HepG2 (cell line): Measurements from ENCODE around the gene NEUROD1. TPM values are rescaled to one million over a fixed set of nuclear protein-coding genes. Genes with fewer than 3 reads are reported as not detected.

ENCODE experiments used
- ATAC-seq: fragments of 200-7000 bp; cut with Tn5 transposase; 3 replicates; pipeline ENCODE4 v1.9.1; 2020; ENCODE audit warnings: mild to moderate bottlenecking, moderate library complexity
- BruUV-seq: library from RNA; stranded (reverse); fragments of 400-500 nt; replicated peaks from 2 replicates; lab custom pipeline; 2021; lab: Mats Ljungman, UMichigan
- CTCF ChIA-PET: fragments of 300-600 bp; formaldehyde crosslinking; extraction: SDS; loops from one replicate; lab custom pipeline; 2021; ENCODE audit warnings: low total read pairs, inconsistent platforms, low intra/inter-chr PET ratio; lab: Yijun Ruan, JAX
- POLR2A ChIA-PET: fragments of 350-600 bp; sonication (Branson Sonifier 250); formaldehyde crosslinking; loops from one replicate; lab custom pipeline; 2020; ENCODE audit warnings: antibody characterized with exemption, inconsistent platforms; lab: Yijun Ruan, JAX
- DNase-seq: peaks from one replicate; pipeline ENCODE4 v3.0.0-alpha.2; 2015; ENCODE audit warnings: low spot score
- FAIRE-seq: peaks from 3 replicates; lab custom pipeline; 2011; peaks lifted over from hg19 to GRCh38; lab: Jason Lieb, UNC
- H2AFZ ChIP-seq: one replicate; pipeline ENCODE4 v1.6.1; 2011; ENCODE audit warnings: low read length, inconsistent platforms
- H3K27ac ChIP-seq: fragments of 300-600 bp; 3 replicates; pipeline ENCODE4 v1.8.0; 2011; ENCODE audit warnings: mixed run types, mild to moderate bottlenecking, mixed read lengths, low read length, inconsistent platforms; ENCODE audit not compliant: insufficient read depth; ENCODE audit errors: extremely low read length
- H3K27me3 ChIP-seq, 2 experiments: fragments of 200-600 bp in 1 of 2; 2 replicates in 1 of 2; 3 replicates in 1 of 2; pipeline versions ENCODE4 v1.6.0 to v1.8.0; 2011; ENCODE audit warnings: low read length in 2 of 2, mild to moderate bottlenecking in 2 of 2, moderate library complexity in 2 of 2, inconsistent platforms in 1 of 2; ENCODE audit not compliant: insufficient read depth in 2 of 2, control insufficient read depth in 1 of 2
- H3K36me3 ChIP-seq, 2 experiments: fragments of 200-600 bp in 1 of 2; replicated peaks in 1 of 2; 2 replicates in 1 of 2; 3 replicates in 1 of 2; pipeline versions ENCODE4 v1.5.1 to v1.8.0; 2011; ENCODE audit warnings: low read length in 2 of 2, inconsistent platforms in 1 of 2; ENCODE audit not compliant: insufficient read depth in 2 of 2, control insufficient read depth in 1 of 2
- H3K4me1 ChIP-seq: 2 replicates; pipeline ENCODE4 v1.5.1; 2012; ENCODE audit warnings: low read length, inconsistent platforms; ENCODE audit not compliant: insufficient read depth
- H3K4me2 ChIP-seq: 2 replicates; pipeline ENCODE4 v1.6.0; 2011; ENCODE audit warnings: low read depth, low read length, inconsistent platforms
- H3K4me3 ChIP-seq, 3 experiments: fragments of 200-600 bp in 1 of 3; sonication (generic), shearing (Covaris generic) in 1 of 3; replicated peaks in 1 of 3; 2 replicates each; pipeline ENCODE4 v1.5.1; 2011 to 2016; ENCODE audit warnings: low read length in 3 of 3, inconsistent platforms in 2 of 3, low read depth in 2 of 3, mild to moderate bottlenecking in 2 of 3, control low read depth in 1 of 3, mixed read lengths in 1 of 3; ENCODE audit not compliant: insufficient read depth in 1 of 3
- H3K79me2 ChIP-seq: one replicate; pipeline ENCODE4 v1.6.1; 2011; ENCODE audit warnings: low read length, inconsistent platforms; ENCODE audit not compliant: insufficient read depth
- H3K9ac ChIP-seq: 2 replicates; pipeline ENCODE4 v1.6.0; 2011; ENCODE audit warnings: mild to moderate bottlenecking, low read depth, low read length, inconsistent platforms; ENCODE audit not compliant: insufficient read depth
- H3K9me3 ChIP-seq: 2 replicates; pipeline ENCODE4 v1.5.1; 2012; ENCODE audit warnings: mild to moderate bottlenecking, low read length
- H4K20me1 ChIP-seq: 2 replicates; pipeline ENCODE4 v1.6.0; 2011; ENCODE audit warnings: inconsistent platforms, mild to moderate bottlenecking, low read length, moderate library complexity; ENCODE audit not compliant: insufficient read depth
- AGO2 ChIP-seq: fragments of 200-400 bp; formaldehyde crosslinking; optimal IDR thresholded peaks from 2 replicates; pipeline ENCODE3; 2017; ENCODE audit warnings: mild to moderate bottlenecking, low read depth, low read length, moderate library complexity
- BHLHE40 ChIP-seq: IDR thresholded peaks from 2 replicates; pipeline ENCODE4 v1.6.1; 2011; ENCODE audit warnings: low read length, improper control_type of control experiment
- GTF2F1 ChIP-seq: fragments of 150-350 bp; IDR thresholded peaks from 2 replicates; pipeline ENCODE4 v1.6.1; 2014; ENCODE audit warnings: low read length
- MAZ ChIP-seq, 2 experiments: sonication (generic) in 1 of 2; formaldehyde crosslinking in 1 of 2; IDR thresholded peaks; 2 replicates each; pipeline versions ENCODE4 v1.5.0 to v1.6.1; 2012 to 2020; ENCODE audit warnings: low read depth in 2 of 2, mild to moderate bottlenecking in 2 of 2, borderline replicate concordance in 1 of 2, improper control_type of control experiment in 1 of 2, low read length in 1 of 2, missing genetic modification reagents in 1 of 2, moderate library complexity in 1 of 2
- NFIB ChIP-seq: sonication (generic); formaldehyde crosslinking; IDR thresholded peaks from 2 replicates; pipeline ENCODE4 v1.9.0; 2021; ENCODE audit warnings: missing genetic modification reagents, mild to moderate bottlenecking, borderline replicate concordance
- NR2F1 ChIP-seq, 2 experiments: fragments of 450-650 bp in 1 of 2; formaldehyde crosslinking in 1 of 2; IDR thresholded peaks; 2 replicates each; pipeline versions ENCODE4 v1.5.0 to v1.6.1; 2016 to 2020; ENCODE audit warnings: mild to moderate bottlenecking in 1 of 2, missing compliant biosample characterization in 1 of 2, missing genetic modification reagents in 1 of 2, moderate library complexity in 1 of 2
- RBM39 ChIP-seq: fragments of 200-400 bp; formaldehyde crosslinking; IDR thresholded peaks from one replicate; pipeline ENCODE4 v1.6.1; 2018; ENCODE audit warnings: antibody characterized with exemption, mild to moderate bottlenecking, low read depth, low read length; ENCODE audit not compliant: poor library complexity, severe bottlenecking
- SMYD3 ChIP-seq: sonication (generic); formaldehyde crosslinking; IDR thresholded peaks from 2 replicates; pipeline ENCODE4 v1.8.1; 2023; ENCODE audit warnings: mild to moderate bottlenecking, missing genetic modification reagents
- ZNF20 ChIP-seq: sonication (generic); formaldehyde crosslinking; IDR thresholded peaks from 2 replicates; pipeline ENCODE4 v1.4.0; 2020; ENCODE audit warnings: mild to moderate bottlenecking, moderate library complexity, missing genetic modification reagents
- ZNF382 ChIP-seq: sonication (generic); formaldehyde crosslinking; IDR thresholded peaks from 2 replicates; pipeline ENCODE4 v1.5.0; 2020; ENCODE audit warnings: missing genetic modification reagents, mild to moderate bottlenecking, borderline replicate concordance
- ZNF883 ChIP-seq: sonication (generic); formaldehyde crosslinking; IDR thresholded peaks from 2 replicates; pipeline ENCODE4 v1.5.1; 2020; ENCODE audit warnings: mild to moderate bottlenecking, missing genetic modification reagents; ENCODE audit errors: not compliant biosample characterization
- WGBS: methylation state at CpG from one replicate; pipeline ENCODE4 v1.1.6; 2017; ENCODE audit warnings: low lambda C conversion rate; 5-methylcytosine and 5-hydroxymethylcytosine counted together
- in situ Hi-C: cut with HindIII; loops from 2 replicates; pipeline ENCODE4 v1.10.0; 2017; ENCODE audit warnings: low pct_unique_long_range_greater_than_20kb; ENCODE audit not compliant: extremely low pct_ligation_motif_present
- intact Hi-C: fragments of 100-400 bp; cut with micrococcal nuclease; formaldehyde crosslinking; loops from one replicate; pipeline ENCODE4 v1.10.0; 2022; ENCODE audit not compliant: unreplicated experiment
- polyA plus RNA-seq, 8 experiments: library from polyadenylated mRNA; depleted of rRNA in 3 of 8; stranded (reverse) in 7 of 8; unstranded in 1 of 8; fragments of >200 nt; fragmentation: Illumina TruSeq in 4 of 8; extraction: Trizol in 4 of 8; gene quantifications; 2 replicates each; pipeline versions ENCODE4 v1.2.1 to v1.2.3, GENCODE V29; 2011 to 2016; ENCODE audit warnings: low read depth in 4 of 8, missing spikeins in 1 of 8, mixed read lengths in 1 of 8; ENCODE audit not compliant: insufficient read depth in 1 of 8
- total RNA-seq, 5 experiments: library from RNA; depleted of rRNA; stranded (reverse); fragments of >200 nt; fragmentation: Illumina TruSeq; extraction: Trizol; gene quantifications; 2 replicates each; pipeline ENCODE4 v1.2.3, GENCODE V29; 2016; ENCODE audit warnings: low read depth in 1 of 5
- TF ChIP-seq, protein P1 (sequence below): sonication (generic); formaldehyde crosslinking; IDR thresholded peaks from 2 replicates; pipeline ENCODE4 v1.4.0; 2020; ENCODE audit warnings: mild to moderate bottlenecking, missing genetic modification reagents
- TF ChIP-seq, protein P2 (sequence below): sonication (generic); formaldehyde crosslinking; IDR thresholded peaks from 2 replicates; pipeline ENCODE4 v1.4.0; 2020; ENCODE audit warnings: missing genetic modification reagents
- TF ChIP-seq, protein P3 (sequence below): sonication (generic); formaldehyde crosslinking; IDR thresholded peaks from 2 replicates; pipeline ENCODE4 v1.5.0; 2020; ENCODE audit warnings: mild to moderate bottlenecking, missing genetic modification reagents

The NEUROD1 gene
- total and polyA plus RNA-seq, 2 of the 13 experiments (the other 11 are each of a cell fraction or from before 2014, with no cell fraction given): not detected

DNA sequence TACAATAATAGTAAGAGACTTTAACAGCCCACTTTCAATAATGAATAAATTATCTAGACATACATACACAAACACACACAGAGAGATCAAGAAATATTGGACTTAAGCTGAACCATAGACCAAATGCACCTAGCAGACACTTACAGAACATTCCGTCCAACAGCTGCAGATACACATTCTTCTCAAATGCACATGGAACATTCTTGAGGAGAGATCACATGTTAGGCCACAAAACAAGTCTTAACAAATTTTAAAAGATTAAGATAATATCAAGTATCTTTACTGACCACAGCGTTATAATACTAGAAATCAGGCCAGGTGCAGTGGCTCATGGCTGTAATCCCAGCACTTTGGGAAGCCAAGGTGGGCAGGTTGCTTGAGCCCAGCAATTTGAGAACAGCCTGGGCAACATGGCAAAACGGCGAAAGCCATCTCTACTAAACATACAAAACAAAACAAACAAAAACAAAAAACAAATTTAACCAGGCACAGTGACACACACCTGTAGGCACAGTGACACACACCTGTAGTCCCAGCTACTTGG, 30.8 kb downstream of the NEUROD1 start:
- ATAC-seq (no peak), DNase-seq (no peak), FAIRE-seq (no peak)
- no TSS peak for BruUV-seq
- intact Hi-C loops: no loop called here
- Histone ChIP-seq H2AFZ (no peak overlapping the region), H3K9ac (no peak overlapping the region), H4K20me1 (no peaks in the 10 kb centered on the region), H3K4me3 (no peak overlapping the region), H3K79me2 (no peaks in the 10 kb centered on the region), H3K9me3 (no peaks in the 10 kb centered on the region), H3K4me1 (0 out of 2 replicates have a peak, but pooled peaks cover 5% of the 10 kb centered on the region), H3K4me2 (no peak overlapping the region), H3K27ac (no peak overlapping the region), H3K27me3 (no peaks in the 10 kb centered on the region), H3K36me3 (no peaks in the 10 kb centered on the region)
- ChIA-PET CTCF (no interaction called here), POLR2A (no interaction called here)
- in situ Hi-C loops: no loop called here
- TF ChIP-seq ZNF883 (CRISPR knock-in tag) (no peak), SMYD3 (CRISPR knock-in tag) (no peak), BHLHE40 (no peak), GTF2F1 (no peak), ZNF382 (CRISPR knock-in tag) (no peak), NR2F1 (CRISPR knock-in tag; IDR thresholded peaks at IDR 0.05) (no peak), NFIB (CRISPR knock-in tag) (no peak), RBM39 (no peak), MAZ (IDR thresholded peaks at IDR 0.05; ENCODE audit: borderline replicate concordance, low read depth, low read length) (no peak), MAZ (CRISPR knock-in tag; IDR thresholded peaks at IDR 0.05; ENCODE audit: low read depth) (no peak), AGO2 (no peak), ZNF20 (CRISPR knock-in tag) (no peak)
- TF ChIP-seq, protein P1, sequence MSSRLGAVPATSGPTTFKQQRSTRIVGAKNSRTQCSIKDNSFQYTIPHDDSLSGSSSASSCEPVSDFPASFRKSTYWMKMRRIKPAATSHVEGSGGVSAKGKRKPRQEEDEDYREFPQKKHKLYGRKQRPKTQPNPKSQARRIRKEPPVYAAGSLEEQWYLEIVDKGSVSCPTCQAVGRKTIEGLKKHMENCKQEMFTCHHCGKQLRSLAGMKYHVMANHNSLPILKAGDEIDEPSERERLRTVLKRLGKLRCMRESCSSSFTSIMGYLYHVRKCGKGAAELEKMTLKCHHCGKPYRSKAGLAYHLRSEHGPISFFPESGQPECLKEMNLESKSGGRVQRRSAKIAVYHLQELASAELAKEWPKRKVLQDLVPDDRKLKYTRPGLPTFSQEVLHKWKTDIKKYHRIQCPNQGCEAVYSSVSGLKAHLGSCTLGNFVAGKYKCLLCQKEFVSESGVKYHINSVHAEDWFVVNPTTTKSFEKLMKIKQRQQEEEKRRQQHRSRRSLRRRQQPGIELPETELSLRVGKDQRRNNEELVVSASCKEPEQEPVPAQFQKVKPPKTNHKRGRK (CRISPR knock-in tag): no peak
- TF ChIP-seq, protein P2, sequence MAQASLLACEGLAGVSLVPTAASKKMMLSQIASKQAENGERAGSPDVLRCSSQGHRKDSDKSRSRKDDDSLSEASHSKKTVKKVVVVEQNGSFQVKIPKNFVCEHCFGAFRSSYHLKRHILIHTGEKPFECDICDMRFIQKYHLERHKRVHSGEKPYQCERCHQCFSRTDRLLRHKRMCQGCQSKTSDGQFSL (CRISPR knock-in tag): no peak
- TF ChIP-seq, protein P3, sequence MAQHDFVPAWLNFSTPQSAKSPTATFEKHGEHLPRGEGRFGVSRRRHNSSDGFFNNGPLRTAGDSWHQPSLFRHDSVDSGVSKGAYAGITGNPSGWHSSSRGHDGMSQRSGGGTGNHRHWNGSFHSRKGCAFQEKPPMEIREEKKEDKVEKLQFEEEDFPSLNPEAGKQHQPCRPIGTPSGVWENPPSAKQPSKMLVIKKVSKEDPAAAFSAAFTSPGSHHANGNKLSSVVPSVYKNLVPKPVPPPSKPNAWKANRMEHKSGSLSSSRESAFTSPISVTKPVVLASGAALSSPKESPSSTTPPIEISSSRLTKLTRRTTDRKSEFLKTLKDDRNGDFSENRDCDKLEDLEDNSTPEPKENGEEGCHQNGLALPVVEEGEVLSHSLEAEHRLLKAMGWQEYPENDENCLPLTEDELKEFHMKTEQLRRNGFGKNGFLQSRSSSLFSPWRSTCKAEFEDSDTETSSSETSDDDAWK (CRISPR knock-in tag): no peak
- WGBS: 35% methylated on average over 4 of the region's 4 CpGs
